Cardiac muscle cell (in vitro differentiated cells and primary cell): ENCODE results near the gene INPP5D. TPM values are rescaled to one million over a fixed set of nuclear protein-coding genes. Genes with fewer than 3 reads are reported as not detected.

Source experiments
- DNase-seq, 2 donors: peaks; one replicate each; pipeline versions ENCODE4 v3.0.0 to v3.0.0-alpha.2; 2010 to 2017; ENCODE audit warnings: low read depth in 1 of 2, low spot score in 1 of 2
- H3K27ac ChIP-seq: fragments of 200-600 bp; sonication (generic); 2 replicates; pipeline ENCODE4 v1.5.1; 2016
- H3K27me3 ChIP-seq: fragments of 200-600 bp; sonication (generic); 2 replicates; pipeline ENCODE4 v1.6.0; 2016; ENCODE audit warnings: control low read depth
- H3K36me3 ChIP-seq: fragments of 200-600 bp; sonication (generic); 2 replicates; pipeline ENCODE4 v1.5.1; 2016; ENCODE audit warnings: control low read depth
- H3K4me1 ChIP-seq: fragments of 200-600 bp; sonication (generic); 2 replicates; pipeline ENCODE4 v1.8.1; 2017; ENCODE audit warnings: low read depth, mild to moderate bottlenecking, mixed run types
- H3K4me3 ChIP-seq: fragments of 200-600 bp; sonication (generic); 2 replicates; pipeline ENCODE4 v1.5.1; 2016; ENCODE audit warnings: mild to moderate bottlenecking
- H3K9me3 ChIP-seq: fragments of 200-600 bp; sonication (generic); 2 replicates; pipeline ENCODE4 v1.5.1; 2017; ENCODE audit warnings: low read depth, mild to moderate bottlenecking, control low read depth
- CTCF ChIP-seq: IDR thresholded peaks from 2 replicates; pipeline ENCODE4 v1.5.1; 2012; ENCODE audit warnings: low read depth, mild to moderate bottlenecking, low read length
- polyA plus RNA-seq: library from polyadenylated mRNA; unstranded; fragments of >200 nt; fragmentation: Nextera tagmentation; extraction: Ambion mirVana; gene quantifications from 2 replicates; pipeline ENCODE4 v1.2.1, GENCODE V29; 2016
- total RNA-seq: library from RNA; depleted of rRNA; stranded (reverse); fragments of >200 nt; gene quantifications from 2 replicates; pipeline ENCODE4 v1.2.3, GENCODE V29; 2016

The INPP5D gene
- total and polyA plus RNA-seq, 2 experiments from 2014 or later = 4.5 to 6.8 TPM

DNA sequence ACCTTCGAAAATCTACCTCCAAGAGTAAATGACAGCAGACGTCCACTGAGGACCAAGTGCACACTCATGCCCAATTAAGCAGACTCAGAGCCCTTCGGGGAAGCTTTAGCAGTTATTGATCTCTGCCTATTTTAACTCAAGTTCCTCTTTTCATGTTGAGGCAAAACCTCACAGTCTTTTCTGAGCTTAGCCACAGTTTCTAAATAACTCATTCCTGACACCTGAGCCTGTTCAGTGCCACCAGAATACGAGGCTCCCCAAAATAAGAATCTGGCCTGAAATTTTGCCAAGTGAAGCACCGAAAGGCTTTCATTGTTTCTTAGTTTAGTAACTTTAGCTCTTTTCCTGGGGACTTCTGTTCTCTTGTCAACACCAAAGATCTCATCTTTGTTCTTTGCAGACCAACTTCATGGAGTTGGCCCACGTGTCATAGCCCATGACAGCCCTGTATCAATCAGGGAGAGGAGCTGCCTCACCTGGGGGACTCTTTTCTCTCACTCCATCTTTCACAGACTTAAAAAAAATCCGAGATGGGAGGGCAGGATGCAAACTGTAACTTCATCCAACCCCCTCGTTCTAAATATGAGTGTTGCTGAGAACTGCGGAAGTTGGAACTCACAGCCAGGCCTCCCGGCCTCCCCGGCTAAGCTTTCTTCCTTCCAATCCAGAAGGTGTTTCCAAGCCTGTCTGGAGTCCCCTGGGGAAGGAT is 22.2 kb downstream of the INPP5D start:
- no peak for TF ChIP-seq CTCF
- Histone ChIP-seq H3K4me3 (no peak overlapping the region), H3K9me3 (no peaks in the 10 kb centered on the region), H3K36me3 (no peaks in the 10 kb centered on the region), H3K27me3 (no peaks in the 10 kb centered on the region), H3K4me1 (no peaks in the 10 kb centered on the region), H3K27ac (no peak overlapping the region)
- no peak for DNase-seq

DNA sequence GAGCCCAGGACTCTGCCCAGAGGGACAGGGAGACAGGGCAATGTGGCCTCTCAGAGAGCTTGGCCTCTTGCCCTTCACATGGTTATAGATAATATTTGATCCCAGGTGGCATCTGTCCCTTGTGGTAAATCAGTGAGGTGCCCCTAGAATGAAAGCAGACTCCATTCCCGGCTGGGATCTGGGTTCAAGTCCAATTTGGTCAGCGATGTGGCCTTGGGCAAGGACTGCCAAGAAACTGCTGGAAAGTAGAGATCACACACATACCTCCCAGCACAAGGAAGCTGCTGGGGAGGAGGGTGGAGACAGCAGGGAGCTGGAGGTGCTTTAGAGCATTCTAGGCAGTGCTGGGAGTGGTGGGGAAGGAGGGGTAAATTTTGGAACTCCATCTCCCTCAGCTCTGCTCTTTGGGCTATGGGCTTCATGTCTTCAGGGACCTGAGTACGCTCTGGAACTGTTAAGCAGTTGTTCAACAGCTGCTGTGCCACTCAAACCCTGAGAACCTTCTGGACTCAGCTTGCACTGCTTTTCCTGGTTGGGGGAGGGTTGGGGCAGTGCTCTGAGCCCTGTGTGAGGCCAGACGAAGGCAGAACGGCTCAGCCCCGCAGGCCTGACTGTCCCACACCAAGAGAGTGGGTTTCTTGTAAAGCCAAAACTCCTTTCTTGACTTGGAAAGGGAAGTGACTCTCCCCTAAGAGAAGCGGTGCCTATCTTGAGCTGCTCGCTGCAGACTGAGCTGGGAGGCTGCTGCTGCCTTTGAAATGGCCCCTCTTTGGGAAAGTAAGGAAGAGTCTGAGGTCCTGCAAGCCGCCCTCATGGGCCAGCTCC is 23.0 kb downstream of the INPP5D start:
- Histone ChIP-seq H3K9me3 (no peaks in the 10 kb centered on the region), H3K4me1 (no peaks in the 10 kb centered on the region), H3K4me3 (no peak overlapping the region), H3K27ac (no peak overlapping the region), H3K27me3 (no peaks in the 10 kb centered on the region), H3K36me3 (no peaks in the 10 kb centered on the region)
- TF ChIP-seq CTCF = no peak
- DNase-seq = no peak

DNA sequence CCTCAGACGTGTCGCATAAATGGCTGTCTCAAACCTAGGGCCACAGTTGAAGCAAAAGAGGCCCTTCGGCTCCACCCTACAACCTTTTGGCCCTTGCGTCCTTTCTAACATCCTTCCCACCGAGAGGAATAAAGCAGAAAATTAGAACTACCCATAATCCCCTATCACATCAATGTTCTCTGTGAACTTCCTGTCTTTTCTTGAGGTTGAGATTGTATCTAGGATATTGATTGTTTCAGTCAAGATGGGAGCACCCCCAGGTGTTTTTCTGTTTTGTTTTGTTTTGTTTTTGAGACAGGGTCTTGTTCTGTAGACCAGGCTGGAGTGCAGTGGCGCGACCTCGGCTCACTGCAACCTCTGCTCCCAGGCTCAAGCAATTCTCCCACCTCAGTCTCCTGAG is 23.6 kb downstream of the INPP5D start:
- Histone ChIP-seq H3K4me1 (no peaks in the 10 kb centered on the region), H3K36me3 (no peaks in the 10 kb centered on the region), H3K4me3 (no peak overlapping the region), H3K27ac (no peak overlapping the region), H3K9me3 (no peaks in the 10 kb centered on the region), H3K27me3 (no peaks in the 10 kb centered on the region)
- no peak for TF ChIP-seq CTCF
- no peak for DNase-seq

DNA sequence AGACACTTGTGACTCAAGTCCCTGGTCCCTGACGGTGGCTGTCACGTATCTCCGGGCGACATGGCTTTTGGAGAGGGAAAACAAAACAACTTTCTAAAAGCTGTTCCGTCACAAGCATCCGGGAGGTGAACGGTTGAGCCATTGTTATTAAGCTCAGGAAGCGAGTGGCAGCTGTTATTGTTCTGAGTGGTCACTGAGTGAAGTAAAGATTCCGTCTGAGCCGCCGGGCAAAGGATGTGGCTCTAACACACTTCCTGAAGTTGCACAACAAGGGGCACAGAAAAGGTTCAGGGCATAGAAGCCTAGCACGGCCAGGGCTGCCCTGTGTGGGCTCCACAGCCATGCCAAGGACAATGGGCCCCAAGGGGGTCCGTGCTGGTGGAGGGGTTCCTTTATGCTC is 24.3 kb downstream of the INPP5D start:
- peak in 1 of 2 donors; percentile 19 for DNase-seq
- no peaks in the 10 kb centered on the region for H3K9me3 ChIP-seq
- no peak overlapping the region for H3K4me3 ChIP-seq
- no peaks in the 10 kb centered on the region for H3K4me1 ChIP-seq
- TF ChIP-seq CTCF = no peak
- no peaks in the 10 kb centered on the region for H3K36me3 ChIP-seq
- no peaks in the 10 kb centered on the region for H3K27me3 ChIP-seq
- no peak overlapping the region for H3K27ac ChIP-seq

DNA sequence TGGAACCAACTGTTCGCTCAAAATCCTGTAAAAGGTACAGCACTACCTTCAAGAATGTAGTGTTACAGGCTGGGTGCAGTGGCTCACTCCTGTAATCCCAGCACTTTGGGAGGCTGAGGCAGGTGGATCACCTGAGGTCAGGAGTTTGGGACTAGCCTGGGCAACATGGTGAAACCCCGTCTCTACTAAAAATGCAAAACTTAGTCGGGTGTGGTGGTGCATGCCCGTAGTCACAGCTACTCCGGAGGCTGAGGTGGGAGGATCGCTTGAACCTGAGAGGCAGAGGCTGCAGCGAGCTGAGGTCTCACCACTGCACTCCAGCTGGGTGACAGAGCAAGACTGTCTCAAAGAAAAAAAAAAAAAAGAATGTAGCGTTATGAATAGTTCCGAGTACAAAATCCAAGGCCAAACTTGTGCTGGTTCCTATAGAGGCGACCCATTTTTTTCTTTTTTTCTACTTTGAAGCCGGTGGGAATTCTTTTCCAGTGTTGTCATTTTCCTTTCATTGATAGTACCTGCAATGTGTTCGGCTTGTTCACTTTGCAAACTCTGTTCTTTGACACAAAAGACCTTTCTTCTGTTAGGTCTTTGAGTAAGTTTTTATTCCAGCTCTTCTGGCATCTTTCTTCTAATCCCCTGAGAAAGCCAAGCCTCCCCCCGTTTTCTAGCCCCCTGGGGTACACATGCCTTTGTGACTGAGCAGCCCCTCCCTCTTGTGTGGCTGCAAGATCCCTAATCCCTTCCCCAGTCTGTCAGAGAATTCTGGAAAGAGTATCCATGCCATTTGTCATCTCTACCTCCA is 25.1 kb downstream of the INPP5D start:
- Histone ChIP-seq H3K27me3 (no peaks in the 10 kb centered on the region), H3K9me3 (no peaks in the 10 kb centered on the region), H3K4me1 (no peaks in the 10 kb centered on the region), H3K36me3 (no peaks in the 10 kb centered on the region), H3K4me3 (no peak overlapping the region), H3K27ac (no peak overlapping the region)
- TF ChIP-seq CTCF = no peak
- no peak for DNase-seq
